Peyer's patch (tissue), 4 donors: ENCODE data around the gene CCDC92B.

ENCODE experiments used
- CTCF ChIP-seq, 6 experiments: fragments of 450-650 bp in 4 of 6; fragments of 200-600 bp in 2 of 6; sonication (generic) in 1 of 6; IDR thresholded peaks; one replicate each; pipeline ENCODE4 v1.5.1; 2017 to 2019; ENCODE audit warnings: antibody characterized with exemption in 6 of 6, mild to moderate bottlenecking in 3 of 6, moderate library complexity in 1 of 6
- POLR2A ChIP-seq, 2 donors: fragments of 450-650 bp; IDR thresholded peaks; one replicate each; pipeline ENCODE4 v1.5.1; 2017; ENCODE audit warnings: antibody characterized with exemption in 2 of 2, mild to moderate bottlenecking in 2 of 2, moderate library complexity in 2 of 2

- TF ChIP-seq POLR2A (IDR thresholded peaks at IDR 0.05), result no peak
- no peak for TF ChIP-seq CTCF (IDR thresholded peaks at IDR 0.05)
Observed at GRCh38 chr17:2736956-2737355, 12.5 kb downstream of the CCDC92B start.
